ENCODE results near the gene TMEM259.

GRCh38 chr19:1004204-1004802 lies 16.6 kb downstream of the TMEM259 start:
- no peak for TF ChIP-seq SUZ12 (IDR thresholded peaks at IDR 0.05; ENCODE audit: low read length)
- no peak for TF ChIP-seq POLR2A (IDR thresholded peaks at IDR 0.05; ENCODE audit: control extremely low read depth in 1 of 2, low read depth in 2 of 2, low read length in 2 of 2)
- no peak for TF ChIP-seq SIX5 (IDR thresholded peaks at IDR 0.05; ENCODE audit: low read depth, low read length)
- TF ChIP-seq CTCF (IDR thresholded peaks at IDR 0.05; ENCODE audit: control extremely low read depth in 1 of 3, insufficient read depth in 1 of 3, low read depth in 1 of 3, low read length in 3 of 3) = no peak
- TF ChIP-seq SIRT6 (IDR thresholded peaks at IDR 0.05; ENCODE audit: low read length) = no peak
- no peak for TF ChIP-seq SP1 (IDR thresholded peaks at IDR 0.05; ENCODE audit: low read depth, low read length)

All from H1 (cell line).